CD4-positive, alpha-beta T cell treated with Interferon alpha-2 for 1 hour (primary cell): ENCODE results near the gene PNMA8C.
A peak's percentile ranks its signal among the peaks of the same experiment; 100 is the strongest.
"Not testable (repeated sequence)": the region's sequence is repeated elsewhere in the genome, so short reads cannot be mapped to it uniquely, and the experiment has no call there.

ENCODE experiments used
- DNase-seq, 2 donors: peaks; one replicate each; pipeline ENCODE4 v3.0.0-alpha.2; 2020 to 2022

Gene PNMA8C

DNA sequence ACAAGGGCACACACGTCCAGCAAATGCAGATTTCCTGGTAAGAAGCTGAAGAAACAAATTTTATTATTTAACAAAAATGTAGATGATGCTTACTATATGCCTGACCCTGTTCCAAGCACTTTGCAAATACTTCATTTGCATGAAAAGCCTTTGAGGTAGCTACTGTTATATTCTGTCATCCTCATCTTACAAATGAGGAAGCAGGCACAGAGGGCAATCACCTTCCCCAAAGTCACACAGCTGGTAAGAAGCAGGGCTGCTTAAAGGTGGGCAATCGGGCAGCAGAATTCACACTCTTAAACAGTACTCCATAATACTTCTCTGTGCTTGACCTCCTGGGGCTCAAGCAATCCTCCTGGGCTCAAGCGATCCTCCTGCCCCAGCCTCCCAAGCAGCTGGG, 18.3 kb upstream of the PNMA8C start:
- DNase-seq, result no peak

DNA sequence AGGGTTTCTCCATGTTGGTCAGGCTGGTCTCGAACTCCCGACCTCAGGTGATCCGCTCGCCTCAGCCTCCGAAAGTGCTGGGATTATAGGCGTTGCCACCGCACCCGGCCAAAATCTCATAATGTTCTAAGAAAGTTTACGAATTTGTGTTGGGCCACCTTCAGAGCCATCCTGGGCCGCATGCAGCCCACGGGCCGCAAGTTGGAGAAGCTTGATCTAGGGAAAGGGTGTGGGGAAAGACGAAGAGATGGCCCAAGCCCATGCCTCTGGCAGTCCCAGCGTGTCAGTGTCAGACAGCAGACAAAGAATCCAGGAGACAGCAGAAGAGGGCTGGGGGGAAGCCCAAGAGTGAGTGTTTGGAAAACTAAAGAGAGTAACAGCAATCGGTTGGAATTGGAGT, 17.3 kb upstream of the PNMA8C start:
- no peak for DNase-seq

DNA sequence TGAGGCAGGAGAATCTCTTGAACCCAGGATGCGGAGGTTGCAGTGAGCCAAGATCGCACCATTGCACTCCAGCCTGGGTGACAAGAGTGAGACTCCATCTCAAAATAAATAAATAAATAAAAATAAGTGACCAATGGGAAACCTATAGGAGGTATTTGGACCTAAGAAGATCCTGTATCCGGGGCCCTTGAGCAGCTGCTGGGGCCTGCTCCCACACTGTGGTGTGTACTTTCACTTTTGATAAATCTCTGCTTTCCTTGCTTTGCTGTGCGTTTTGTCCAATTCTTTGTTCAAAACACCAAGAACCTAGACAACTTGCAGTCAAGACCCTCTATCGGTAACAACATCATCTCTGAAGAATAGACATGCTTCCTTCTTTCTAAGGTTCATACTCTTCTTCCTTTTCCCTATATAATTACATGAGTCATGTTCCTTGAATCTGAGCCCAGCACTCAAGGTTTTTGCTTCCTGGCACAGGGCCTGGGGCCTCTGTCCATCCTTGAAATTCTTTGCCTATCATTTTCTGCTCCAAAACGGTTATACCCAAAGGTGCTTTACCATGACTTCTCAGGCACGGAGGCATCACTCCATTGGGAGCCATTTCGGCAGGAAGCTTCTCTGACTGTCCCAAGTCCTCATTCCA, 14.2 kb upstream of the PNMA8C start:
- DNase-seq, result no peak

DNA sequence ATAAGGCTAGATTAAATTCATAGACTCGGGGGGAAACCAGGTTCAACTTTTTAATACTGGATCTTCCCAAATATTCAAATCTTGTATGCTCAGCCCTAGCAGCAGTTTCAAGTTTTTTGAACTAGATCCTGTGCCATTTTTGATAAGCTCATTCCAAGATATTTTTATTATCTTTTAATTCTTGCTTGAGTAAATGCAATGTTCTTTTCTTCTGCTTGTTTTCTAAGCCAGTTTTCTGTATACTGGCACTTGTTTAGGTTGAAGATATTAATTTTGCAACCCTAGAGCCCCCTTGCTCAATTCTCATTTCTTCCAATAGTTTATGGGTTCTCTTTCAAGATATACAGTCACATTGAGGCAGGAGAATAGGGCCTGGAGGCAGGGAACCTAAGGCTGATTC, 13.1 kb upstream of the PNMA8C start:
- DNase-seq, result no peak

DNA sequence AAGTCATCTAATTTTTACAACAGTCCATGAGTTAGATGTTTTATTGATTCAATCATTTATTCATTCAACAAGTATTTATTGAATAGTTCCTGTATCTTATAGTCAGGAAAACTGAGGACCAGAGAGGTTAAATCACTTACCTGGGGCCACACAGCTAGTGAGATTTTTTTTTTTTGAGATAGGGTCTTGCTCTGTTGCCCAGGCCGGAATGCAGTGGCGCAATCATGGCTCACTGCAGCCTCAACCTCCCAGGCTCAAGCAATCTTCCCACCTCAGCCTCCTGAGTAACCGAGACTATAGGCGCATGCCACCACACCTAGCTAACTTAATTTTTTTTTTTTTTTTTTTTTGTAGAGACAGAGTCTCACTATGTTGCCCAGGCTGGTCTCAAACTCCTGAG, 7.0 kb upstream of the PNMA8C start:
- DNase-seq, result not testable (repeated sequence)

DNA sequence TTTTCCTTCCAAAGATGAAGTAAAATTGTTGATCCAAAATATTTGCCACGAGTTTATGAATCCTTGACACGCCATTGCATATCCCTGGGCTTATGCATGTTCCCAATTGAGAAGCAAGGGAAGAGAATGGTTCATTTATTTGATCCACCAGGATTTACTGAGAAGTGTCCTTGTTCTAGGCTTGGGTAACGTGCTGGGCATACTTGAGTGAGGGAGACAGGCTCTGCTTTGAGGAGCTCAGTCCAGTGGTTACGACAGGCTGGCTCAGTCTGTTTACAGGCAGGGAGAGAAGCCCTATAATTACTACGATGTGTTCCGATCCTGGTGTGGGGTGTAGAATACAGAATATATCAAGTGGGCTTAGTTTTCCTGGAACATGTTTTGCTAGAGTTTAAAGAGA, 6.3 kb upstream of the PNMA8C start:
- no peak for DNase-seq

DNA sequence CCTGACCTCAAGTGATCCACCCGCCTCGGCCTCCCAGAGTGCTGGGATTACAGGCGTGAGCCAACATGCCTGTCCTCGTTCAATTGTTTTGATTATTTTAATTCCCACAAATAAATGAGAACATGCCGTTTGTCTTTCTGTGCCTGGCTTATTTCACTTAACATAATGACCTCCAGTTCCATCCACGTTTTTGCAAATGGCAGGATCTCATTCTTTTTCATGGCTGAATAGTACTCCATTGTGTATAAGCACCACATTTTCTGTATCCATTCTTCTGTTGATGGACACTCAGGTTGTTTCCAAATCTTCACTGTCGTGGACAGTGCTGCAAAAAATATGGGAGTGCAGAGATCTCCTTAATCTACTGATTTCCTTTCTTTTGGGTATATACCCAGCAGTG, 4.7 kb upstream of the PNMA8C start:
- DNase-seq, result not testable (repeated sequence)

DNA sequence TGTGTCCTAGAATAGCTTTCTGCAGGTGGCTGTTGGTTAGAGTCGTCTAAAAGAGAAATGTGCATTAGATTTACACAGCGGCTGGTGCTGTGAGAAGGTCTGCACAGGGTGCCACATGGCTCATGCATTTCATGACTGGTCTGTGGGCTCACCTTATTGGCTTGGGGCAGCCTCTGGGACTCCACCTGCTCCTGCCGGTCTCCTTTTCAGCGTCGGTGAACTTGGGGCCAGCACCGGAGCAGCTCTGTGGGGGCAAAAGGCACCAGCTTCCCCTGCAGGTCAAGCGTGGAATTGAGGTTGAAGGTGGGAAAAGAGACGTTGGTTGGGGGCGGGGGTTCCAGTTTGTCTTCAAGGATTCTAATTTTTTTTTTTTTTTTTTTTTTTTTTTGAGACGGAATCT, 3.1 kb upstream of the PNMA8C start:
- no peak for DNase-seq

DNA sequence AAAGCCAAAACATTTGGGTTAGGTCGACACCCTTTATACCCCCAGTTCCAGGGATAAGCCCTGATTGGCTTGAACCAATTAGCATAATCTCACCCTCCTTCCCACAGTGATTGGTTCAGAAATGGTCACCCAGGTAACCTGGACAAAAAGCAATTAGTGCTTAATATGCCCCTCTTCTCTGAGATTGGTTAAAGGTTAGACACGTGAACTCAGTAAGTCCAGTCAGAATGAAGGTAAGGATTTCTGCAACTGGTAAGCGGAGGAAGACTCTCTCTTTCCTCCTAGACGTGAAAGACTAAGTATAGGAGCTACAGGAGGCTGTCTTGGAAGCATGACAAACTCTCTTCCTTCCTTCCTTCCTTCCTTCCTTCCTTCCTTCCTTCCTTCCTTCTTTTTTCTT, 1.3 kb upstream of the PNMA8C start:
- no peak for DNase-seq

DNA sequence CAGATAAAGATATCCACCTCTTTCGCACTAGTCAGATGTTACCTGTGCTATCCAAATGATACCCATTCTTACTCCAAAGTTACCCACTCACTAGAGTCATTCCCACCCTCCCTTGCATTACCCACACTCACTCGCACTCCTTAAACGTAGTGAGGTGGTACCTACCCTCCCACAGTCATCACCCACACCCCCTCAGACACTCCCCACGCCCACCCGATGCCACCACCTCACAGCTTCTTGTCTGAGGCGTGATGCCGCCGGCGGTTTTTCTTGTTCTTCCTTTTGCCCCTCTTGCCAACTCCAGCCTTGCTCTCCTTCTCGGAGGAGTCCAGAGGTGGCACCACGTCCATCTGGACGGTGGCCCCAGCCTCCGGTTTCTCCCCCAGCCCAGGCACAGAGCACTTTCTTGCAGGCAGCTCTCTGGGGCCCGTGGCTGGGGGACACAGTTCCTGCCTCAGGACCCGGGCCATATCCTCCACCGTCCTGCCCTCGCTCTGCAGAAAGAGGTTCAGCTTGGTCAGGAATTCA, 1.2 kb downstream of the PNMA8C start:
- DNase-seq, result no peak

DNA sequence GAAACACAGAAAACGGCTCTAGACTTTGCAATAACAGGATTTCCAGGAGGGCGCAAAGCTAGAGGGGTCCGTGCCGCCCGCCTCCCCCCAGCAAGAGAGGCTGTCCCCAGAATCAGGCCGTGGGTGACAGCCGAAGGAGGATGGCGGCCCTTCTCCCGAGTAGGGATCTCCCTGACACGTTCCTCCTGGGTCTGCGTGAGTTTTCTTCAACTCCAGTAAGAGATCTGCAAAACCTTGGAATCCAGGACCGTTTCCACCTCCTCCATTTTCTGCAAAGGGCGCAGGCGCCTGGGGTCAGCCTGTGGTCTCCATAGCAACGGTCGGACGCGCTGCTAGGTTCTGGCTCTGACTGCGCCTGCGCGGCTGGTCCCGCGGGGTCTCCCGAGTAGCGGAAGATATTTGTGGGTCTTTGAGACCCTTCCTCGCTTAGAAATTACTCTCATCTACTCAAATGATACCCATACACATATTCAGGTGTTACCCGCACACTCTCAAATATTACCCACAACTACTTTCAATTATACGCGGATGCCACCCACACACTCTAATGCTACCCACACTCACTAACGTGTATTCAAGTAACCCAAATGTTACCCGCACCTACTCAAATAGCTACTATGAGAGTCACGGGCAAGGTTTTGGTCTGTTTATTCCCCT, 2.1 kb downstream of the PNMA8C start:
- peak in 1 of 2 donors; percentile 22 for DNase-seq

DNA sequence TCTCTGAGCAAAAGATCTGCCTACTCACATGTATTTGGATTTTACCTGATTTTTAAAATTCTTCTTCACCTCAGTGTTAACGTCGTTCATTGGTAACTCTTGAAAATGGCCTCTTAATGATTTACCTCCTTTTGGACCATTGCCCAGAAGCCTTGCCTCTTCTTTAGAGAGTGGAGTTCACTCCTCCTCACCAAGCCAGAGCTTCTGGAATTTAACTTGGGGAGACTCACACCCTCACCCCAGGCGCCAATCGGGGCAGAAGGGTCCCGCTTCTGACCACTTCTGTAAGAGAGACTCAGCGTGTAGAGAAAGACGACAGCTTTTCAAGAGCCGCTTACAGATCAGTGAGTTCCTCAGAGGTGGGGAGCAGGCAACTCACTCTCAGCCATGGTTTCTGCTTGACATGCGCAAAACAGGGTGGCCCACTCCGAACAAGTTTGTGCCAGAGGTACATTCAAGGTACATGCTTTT, 2.7 kb downstream of the PNMA8C start:
- DNase-seq, result no peak

DNA sequence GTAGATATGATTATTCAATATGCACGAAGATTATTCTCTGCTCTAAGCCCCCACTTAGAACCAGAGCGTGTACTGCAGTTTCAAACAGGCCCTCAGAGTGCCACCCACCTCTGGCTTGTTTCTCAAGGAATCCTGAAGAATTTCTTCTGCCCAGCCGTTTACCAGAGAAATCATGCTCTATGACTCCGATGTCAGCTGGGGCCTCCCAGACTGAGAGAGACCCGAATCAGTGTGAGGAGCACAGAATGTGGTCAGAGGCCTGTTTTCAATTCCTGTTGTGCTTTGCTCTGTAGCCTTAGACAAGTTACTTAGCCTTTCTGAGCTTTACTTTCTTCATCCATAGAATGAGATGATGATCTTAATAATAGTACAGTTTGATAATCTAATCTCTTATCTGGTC, 5.5 kb downstream of the PNMA8C start:
- no peak for DNase-seq

DNA sequence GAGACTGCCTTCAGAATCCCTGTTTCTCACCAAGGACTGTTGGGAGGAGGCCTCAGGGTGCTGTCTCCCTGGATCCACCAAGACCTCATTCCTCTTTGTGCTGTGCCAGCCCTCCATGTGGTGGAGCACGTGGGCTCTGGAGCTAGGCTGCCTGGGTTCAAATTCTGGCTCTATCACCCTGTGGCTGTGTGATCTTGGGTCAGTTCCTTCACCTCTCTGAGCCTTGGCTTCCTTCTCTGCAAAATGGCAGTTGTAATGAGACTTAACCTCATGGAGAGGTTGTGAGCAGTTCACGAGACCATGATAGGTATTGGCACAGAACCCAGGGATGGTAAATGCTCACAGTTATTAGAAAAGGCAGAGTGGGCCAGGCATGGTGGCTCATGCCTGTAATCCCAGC, 6.4 kb downstream of the PNMA8C start:
- no peak for DNase-seq

DNA sequence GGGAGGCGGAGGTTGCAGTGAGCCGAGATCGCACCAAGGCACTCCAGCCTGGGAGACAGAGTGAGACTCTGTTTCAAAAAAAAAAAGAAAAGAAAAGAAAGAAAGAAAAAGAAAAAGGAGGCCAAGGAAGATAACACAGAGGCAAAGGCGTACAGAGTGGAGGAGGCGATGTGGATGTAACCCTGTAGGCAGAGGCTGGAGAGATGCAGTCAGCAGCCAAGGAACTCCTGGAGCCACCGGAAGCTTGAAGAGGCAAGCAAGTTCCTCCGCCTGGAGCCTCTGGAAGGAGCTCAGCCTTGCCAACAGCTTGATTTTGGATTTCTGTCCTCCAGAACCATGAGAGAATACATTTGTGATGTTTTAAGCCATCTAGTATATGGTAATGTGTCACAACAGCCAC, 8.7 kb downstream of the PNMA8C start:
- DNase-seq, result no peak

DNA sequence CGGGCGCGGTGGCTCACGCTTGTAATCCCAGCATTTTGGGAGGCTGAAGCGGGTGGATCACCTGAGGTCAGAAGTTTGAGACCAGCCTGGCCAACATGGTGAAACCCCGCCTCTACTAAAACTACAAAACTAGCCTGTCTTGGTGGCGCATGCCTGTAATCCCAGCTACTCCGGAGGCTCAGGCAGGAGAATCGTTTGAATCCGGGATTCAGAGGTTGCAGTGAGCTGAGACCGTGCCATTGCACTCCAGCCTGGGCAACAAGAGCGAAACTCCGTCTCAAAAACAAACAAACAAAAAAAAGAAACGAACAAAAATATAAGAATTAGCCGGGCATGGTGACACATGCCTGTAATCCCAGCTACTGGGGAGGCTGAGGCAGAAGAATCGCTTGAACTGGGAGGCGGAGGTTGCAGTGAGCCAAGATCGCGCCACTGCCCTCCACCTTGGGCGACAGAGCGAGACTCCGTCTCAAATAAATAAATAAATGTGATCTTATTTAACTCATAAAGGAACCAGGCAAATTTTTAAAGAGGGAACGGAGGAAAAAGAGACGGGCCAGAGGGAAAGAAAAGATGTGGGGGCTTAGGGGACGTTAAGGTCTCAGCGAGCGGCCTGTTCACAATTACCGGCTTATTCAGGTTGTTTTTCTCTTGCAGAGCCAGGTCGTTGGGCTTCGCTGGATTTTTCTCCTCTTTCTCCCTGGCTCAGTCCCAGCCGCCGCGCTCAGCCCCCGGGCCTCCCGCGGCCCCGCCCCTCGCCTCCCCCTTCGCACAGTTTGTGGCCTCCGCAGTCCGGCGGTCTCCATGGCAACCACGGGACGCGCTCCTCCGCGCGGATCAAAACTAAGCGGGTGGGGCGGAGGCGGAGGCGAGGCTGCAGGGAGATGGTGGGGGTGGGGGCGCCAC, 12.7 kb downstream of the PNMA8C start:
- peak in 1 of 2 donors; percentile 11 for DNase-seq

DNA sequence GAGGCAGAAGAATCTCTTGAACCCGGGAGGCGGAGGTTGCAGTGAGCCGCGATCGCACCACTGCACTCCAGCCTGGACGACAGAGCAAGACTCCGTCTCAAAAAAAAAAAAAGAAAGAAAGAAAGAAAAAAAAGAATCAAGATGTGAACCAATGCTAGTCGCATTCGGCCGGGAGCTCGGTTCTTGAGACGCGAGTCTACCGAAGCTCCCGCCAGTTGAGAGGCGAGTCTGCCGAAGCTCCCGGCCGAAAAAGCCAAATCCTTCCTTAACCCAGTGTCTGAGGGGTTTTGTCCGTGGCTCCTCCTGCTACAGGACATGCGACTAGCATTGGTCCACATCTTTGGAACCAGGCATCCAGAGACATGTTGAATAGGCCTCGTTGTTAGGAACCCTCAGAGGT, 13.8 kb downstream of the PNMA8C start:
- not testable (repeated sequence) for DNase-seq

DNA sequence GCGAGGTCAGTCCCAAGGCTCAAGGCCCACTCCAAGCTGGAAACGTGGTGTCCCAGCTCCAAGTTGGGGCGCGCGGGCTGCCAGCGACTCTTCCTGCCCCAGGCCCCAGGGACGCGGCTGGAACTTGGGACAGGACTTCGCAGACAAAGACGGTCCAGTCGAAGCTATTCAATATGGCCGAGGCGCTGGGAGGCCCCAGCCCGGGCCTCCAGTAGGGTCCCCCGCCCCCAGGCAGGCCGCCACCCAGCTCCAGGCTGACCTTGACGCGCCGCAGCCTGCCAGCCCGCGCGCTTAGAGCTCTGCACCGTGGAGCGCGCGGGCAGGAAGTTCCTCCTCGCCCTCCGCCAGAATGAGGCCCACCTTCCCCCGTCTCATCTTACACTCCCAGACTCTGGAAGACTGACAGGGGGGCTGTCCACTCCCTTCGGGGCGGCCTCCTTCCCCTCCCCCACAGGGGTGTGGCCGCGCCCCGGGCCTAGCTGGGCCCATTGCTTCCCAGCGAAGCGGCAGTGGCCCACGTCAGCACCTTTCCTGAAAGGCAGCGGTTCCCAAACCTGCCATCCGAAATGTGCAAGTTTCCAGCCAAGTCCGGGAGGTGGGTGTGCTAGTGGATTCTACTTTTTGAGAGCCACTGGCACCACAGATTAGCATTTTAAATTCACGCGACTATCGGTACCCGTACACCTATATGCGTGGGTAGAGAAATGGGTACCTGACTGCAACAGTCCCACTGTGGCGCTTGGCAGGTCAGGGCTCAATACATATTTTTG, 15.3 kb downstream of the PNMA8C start, which contains the start of gene CCDC8:
Gene CCDC8 (minus strand): TSS at position 303 of the 770 bp plus-strand sequence. CDS start 754 bp downstream, outside the sequence.
- no peak for DNase-seq

DNA sequence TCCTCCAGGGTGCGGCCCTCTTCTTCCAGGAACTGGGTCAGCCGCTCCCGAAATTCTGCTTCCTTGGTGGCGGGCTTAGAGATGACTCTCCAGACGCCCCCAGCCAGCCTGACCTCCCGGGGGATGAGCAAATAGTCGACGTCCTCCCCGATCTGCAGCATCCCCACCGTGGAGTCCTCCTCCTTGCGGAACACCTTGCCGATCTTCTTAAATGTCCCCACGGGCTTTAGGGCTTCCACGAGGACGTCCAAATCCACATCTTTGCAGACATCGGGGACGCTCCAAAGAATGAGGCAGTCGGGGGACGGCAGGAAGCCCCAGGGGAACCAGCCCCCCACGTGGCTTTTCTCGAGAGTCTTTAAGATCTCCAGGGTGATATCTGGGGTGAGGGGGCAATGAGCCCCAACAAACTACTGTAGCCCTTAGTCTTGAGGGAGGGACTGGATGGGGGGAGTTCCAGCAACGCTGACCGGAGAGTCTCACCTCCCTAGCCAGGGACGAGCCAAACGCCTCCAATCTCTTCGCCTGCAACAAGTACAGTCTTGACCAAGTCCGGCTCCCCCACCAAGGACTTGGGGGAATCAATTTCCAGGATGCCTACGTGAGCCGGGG, 16.0 kb downstream of the PNMA8C start:
- DNase-seq, result no peak

DNA sequence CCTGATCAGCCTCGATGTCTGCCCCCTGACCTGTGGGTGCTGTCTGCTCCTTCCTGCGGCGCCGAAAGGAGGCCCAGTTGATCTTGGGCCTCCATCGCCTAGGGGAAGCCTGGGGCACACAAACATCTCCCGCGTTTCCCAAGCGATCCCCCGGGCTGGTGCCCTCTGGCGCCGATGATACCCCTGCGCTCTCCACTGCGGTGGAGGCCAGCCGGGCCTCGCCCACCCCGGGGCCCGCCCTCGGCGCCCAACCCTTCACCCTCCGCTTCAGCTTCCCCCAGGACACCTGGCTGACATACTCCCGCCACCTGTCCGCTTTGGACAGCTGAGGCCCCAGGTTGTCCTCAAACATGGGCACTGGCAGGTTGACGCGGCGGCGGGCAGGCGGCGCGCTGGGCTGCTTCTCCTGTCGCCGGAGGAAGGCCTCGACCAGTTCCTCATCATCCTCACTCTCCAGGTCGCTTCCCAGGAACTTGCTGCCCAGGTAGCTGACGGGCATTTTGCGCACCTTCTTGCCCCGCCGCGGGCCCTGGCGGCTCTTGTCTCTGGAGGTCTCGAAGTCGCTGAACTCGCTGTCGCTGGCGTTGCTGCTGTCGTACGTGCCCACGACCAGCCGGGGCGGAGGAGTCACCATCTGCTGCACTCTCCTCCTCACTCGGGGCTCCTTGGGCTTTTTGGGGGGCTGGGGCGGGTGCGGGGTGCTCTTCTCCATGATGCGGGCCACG, 16.6 kb downstream of the PNMA8C start:
- DNase-seq, result no peak
